HUDEP-2 (cell line): ENCODE results near the gene RNF166.
"Not testable (repeated sequence)": the region's sequence is repeated elsewhere in the genome, so short reads cannot be mapped to it uniquely, and the experiment has no call there.

Experiments used
- DNase-seq, 76 experiments: peaks; one replicate each; lab custom pipeline; 2025; ENCODE audit not compliant: unreplicated experiment in 76 of 76; lab: John Stamatoyannopoulos, UW

RNF166 gene

GRCh38 chr16:88681084-88681680 is 25.0 kb downstream of the RNF166 start:
- DNase-seq: peak in 4 of 76 experiments; percentile 10 to 30 (median 22)

DNA sequence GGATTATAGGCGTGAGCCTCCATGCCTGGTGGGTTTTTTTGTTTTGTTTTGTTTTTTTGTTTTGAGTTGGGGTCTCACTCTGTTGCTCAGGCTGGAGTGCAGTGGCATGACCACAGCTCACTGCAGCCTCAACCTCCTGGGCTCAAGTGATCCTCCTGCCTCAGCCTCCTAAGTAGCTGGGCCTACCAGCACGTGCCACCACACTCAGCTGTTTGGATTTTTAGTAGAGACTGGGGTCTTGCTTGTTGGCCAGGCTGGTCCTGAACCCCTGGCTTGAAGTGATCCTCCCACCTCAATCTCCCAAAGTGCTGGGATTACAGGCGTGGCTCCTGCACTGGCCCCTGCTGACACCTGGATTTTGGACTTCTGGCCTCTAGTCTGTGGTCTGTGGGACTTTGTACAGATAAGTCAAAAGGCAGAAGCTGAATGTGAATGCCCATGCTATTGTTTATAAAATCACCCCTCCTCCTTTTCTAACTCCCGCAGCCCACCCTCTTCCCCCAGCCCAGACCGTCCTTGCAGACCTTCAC is 25.6 kb downstream of the RNF166 start:
- no peak for DNase-seq

DNA sequence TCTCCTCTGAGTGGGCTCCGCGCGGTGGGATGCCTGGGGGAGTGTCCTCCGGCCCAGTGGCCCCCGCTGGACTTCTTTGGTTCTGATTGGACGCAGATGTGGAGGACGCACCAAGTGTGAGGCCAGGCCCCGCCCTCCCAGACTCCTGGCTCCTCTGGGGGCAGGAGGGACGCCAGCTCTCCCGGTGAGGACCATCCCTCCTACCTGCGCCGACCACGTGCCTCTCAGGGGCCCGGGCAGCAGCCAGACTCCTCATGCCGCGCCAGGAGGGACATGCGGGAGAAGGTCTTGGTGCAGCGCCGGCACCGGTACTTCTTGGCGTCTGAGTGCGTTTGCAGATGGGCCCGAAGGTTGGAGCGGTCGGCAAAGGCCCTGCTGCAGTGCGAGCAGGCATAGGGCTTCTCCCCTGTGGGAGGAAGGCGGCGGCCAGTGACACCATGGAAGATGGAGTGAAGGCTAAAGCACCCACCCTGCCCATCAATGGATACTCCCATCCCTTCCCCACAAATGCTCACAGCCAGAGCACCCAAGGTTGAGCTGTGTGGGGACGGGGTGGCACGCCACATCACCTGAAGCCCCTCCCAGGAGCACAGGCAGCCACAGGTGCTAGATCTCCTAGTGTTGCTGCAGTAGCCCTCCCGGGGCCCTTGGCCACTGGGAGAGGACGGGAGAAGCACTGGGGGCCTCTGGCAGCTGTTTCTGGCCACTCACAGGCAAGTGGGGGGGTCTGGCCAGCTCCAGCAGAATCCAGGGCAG is 27.8 kb downstream of the RNF166 start:
- no peak for DNase-seq

DNA sequence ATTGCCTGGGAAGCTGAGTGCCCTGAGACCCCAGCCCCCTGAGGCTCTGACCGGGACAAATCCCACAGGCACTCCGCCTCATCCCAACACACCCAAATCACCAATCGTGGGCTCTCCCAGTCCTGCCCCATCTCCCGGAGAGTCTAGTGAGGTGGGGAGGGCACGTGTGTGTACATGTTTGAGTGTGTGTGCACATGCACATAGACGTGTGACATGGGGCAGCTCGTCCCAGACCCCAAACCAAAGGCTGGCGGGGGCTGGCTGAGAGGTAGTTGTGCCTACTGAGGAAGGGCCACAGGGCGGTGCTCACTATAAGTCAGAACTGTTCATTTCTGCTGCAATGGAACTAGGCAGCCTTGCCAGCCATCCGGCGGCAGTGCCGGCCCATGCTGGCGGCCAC is 28.5 kb downstream of the RNF166 start:
- DNase-seq: no peak

DNA sequence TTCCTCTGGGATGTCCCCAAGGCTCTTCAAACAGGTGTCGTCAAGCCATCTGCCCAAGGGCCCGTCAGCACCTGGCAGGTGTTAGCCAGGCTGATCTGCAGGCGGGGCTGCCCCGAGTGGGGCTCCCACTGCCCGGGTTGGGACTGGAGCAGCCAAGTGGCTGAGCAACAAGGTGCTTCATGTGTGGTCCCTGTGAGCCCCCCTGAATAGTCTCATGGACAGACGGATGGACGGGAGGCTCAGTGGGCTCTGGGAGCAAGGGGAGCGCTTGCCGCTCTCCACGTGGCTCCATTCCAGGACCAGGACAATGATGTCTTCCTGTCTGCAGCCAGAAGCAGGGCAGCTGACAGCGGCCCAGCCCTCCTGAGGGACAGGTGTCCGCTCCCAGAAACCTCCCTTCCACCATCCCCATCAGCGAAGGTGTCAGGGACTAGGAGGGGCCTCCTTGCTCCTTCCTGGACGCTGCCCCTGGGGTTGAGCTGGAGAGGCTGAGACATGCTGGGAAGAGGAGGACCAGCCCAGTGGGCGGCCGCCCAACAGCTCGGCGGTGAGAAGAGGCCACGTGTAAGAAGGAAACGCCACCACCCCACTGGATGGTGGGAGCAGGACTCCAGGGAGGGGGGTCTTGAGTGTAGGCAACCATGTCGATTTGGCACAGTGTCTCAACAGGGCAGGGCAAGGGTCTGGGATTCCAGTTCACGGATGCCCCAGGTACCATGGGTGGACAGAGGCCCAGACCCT is 29.5 kb downstream of the RNF166 start:
- DNase-seq: no peak

GRCh38 chr16:88673716-88674379 is 32.4 kb downstream of the RNF166 start:
- DNase-seq: no peak

- DNase-seq: peak in 1 of 76 experiments; percentile 13
Observed at GRCh38 chr16:88672776-88673175, 33.4 kb downstream of the RNF166 start.

- no peak for DNase-seq
Observed at GRCh38 chr16:88671806-88672205, 34.4 kb downstream of the RNF166 start.

DNA sequence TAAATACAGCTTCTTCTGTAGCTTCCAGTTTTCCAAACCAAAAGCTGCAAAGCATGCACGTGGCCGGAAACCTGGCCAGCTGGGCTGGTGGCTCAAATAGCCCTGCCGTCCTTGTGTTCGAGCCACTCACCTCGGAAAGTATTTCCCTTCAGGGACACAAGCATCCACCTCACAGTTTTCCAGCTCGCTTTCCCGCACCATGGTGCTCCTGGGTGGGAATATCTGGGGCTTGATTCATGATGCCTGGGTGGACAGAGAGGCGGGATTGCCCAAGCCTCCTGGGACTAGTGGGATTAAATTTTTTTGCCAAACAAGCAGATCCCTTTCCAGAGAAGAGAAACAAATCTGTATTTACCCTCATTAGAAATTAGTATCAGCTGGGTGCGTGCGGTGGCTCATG is 36.2 kb downstream of the RNF166 start:
- no peak for DNase-seq

DNA sequence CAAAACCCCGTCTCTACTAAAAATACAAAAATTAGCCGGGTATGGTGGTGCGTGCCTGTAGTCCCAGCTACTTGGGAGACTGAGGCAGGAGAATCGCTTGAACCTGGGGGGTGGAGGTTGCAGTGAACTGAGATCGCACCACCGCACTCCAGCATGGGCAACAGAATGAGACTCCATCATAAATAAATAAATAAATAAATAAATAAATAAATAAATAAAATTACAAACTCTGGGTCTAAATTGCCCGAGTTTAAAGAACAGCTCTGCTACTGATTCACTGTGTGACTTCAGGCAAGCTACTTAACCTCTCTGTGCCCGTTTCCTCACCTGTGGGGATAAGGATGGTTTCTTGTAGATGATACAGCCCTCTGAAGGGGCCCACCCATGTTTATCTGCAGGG is 36.7 kb downstream of the RNF166 start:
- DNase-seq: not testable (repeated sequence)

DNA sequence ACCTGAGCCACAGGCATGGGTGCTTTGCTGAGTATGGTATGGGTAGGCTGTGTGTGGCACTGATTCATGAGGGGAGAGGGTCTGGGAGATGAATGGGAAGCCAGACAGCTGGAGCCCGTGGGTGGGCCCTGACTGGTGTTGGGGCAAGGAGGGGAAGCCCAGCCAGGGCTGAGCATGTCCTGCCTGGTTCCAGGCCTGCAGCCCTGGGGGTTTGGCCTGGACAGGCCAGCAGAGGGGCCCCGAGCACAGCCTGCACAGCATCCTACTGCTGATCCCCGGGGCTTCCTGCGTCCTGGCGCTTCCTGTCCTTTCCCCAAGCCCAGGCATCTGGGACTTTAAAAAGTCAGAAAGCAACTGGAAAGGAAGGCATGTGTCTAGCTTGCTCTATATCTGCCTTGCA is 38.7 kb downstream of the RNF166 start:
- no peak for DNase-seq

DNA sequence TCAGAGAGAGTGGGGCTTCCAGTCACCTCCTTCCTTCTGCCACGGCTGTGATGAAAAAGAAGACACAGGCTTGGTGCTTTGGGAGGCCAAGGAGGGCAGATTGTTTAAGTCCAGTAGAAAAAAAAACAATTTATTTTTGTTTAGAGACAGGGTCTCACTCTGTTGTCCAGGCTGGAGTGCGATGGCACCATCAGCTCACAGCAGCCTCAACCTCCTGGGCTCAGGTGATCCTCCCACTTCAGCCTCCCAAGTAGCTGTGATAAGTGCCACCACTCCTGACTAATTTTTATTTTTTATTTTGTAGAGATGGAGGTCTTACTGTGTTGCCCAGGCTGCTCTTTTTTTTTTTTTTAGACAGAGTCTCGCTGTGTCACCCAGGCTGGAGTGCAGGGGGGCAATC is 40.6 kb downstream of the RNF166 start:
- no peak for DNase-seq

- no peak for DNase-seq
Observed at GRCh38 chr16:88665148-88665547, 41.1 kb downstream of the RNF166 start.

- peak in 75 of 76 experiments; percentile 34 to 97 (median 94) for DNase-seq
Observed at GRCh38 chr16:88662843-88663606, 43.2 kb downstream of the RNF166 start, which contains the start of gene MVD. Gene MVD, minus strand, starts transcription at chr16:88663091. Its CDS starts 11 bp downstream, at chr16:88663080.

DNA sequence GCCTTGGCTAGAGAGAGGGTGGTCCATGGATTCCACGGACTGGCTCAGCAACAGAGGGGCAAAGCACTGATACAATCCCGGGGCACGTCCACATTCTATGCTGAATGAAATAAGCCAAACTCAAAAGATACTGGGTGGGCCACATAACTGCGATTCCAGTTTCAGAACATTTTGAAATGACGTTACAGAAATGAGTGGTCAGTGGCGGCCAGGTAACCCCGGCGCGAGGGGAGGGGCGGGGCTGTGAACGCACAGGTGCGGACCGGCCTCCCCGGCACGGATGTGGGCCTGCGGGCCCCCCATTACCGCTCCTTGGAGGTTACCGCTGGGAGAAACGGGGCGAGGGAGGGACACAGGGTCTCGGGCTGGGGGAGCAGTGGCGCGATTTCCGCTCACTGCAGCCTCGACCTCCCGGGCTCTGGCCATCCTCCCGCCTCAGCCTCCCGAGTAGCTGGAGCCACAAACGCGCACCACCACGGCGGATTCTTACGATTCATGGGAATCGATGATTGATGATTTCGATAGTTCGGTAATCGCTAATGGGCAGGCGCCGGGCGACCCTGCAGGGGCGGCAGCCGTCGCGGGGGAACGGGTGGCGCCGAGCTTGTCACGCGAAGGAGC is 43.9 kb downstream of the RNF166 start:
- no peak for DNase-seq

DNA sequence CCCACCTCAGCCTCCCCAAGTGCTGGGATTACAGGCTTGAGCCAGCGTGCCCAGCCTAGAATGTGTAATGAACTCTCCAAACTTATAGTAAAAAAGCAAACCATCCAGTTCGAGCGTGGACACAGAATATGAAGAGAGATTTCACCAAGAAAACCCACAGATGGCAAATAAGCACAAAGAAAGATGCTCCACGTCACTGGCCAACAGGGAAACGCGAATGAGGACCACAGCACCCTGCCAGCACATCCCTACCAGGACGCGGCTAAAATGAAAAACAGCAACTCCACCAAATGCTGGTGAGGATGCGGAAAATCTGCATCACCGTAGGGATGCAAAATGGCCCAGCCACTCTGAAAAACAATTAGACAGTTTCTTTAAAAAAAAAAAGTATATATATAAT is 44.7 kb downstream of the RNF166 start:
- DNase-seq: no peak

- no peak for DNase-seq
Observed at GRCh38 chr16:88659160-88659559, 47.0 kb downstream of the RNF166 start.

DNA sequence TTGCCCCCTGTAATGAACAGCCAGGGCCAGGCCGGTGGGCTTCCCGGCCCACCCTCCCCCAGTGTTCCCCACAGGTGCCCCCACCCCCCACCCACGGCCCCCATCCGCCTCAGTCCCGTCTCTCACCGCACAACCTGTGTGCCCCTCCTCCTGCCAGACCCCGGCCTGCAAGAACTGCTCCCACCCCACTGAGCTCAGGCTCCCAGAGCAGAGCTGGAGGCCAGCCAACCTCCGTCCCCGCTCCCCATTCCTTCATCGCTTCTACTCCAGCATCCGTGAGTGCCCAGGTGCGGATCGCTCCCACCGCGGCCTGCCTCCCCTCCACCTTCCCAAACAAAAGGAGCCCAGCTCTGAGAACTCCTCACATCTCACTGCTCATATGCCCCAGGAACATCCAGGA is 47.5 kb downstream of the RNF166 start:
- DNase-seq: no peak

DNA sequence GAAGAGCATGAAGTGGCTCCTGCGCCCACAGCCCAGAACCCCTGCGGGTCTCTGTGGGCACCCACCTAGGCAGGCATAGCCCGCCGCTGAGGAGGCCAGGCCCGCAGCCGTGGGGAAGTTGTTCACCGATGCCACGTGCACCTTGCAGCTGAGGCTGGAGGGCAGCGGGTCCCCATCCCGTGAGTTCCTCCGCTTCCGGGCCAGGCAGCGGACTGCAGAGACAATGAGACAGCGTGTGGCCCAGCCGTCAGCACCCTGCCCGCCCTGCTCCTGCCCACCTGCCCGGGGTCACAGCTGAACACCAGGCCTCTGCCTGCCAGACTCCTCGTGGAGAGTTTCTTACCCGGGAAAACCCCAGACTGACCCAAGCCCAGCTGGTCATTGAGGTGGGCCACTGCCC is 48.8 kb downstream of the RNF166 start:
- DNase-seq: no peak
